Endothelial cell of umbilical vein (primary cell): ENCODE measurements around the gene MYMK. TPM values are rescaled to one million over a fixed set of nuclear protein-coding genes. Genes with fewer than 3 reads are reported as not detected.

ENCODE experiments used
- BruUV-seq: library from RNA; stranded (reverse); fragments of 400-500 nt; replicated peaks from 2 replicates; lab custom pipeline; 2021; lab: Mats Ljungman, UMichigan
- CTCF ChIA-PET: fragments of 300-600, 350-600 bp; sonication (Branson Sonifier 250); formaldehyde crosslinking; loops from one replicate; lab custom pipeline; 2021; ENCODE audit warnings: antibody characterized with exemption, inconsistent platforms; lab: Charles Lee
- POLR2A ChIA-PET: fragments of 300-600, 350-600 bp; sonication (Branson Sonifier 250); formaldehyde crosslinking; loops from one replicate; lab custom pipeline; 2021; ENCODE audit warnings: antibody characterized with exemption, inconsistent platforms; lab: Charles Lee
- DNase-seq: peaks from one replicate; pipeline ENCODE4 v3.0.0-alpha.2; 2011; ENCODE audit warnings: low read depth, low spot score
- FAIRE-seq: peaks from 2 replicates; lab custom pipeline; 2011; peaks lifted over from hg19 to GRCh38; lab: Jason Lieb, UNC
- H2AFZ ChIP-seq: 2 replicates; pipeline ENCODE4 v1.6.0; 2012; ENCODE audit warnings: low read depth, low read length, control low read depth, inconsistent platforms
- H3K27ac ChIP-seq: 2 replicates; pipeline ENCODE4 v1.5.1; 2011; ENCODE audit warnings: low read depth, mild to moderate bottlenecking, control low read depth, low read length, moderate library complexity; ENCODE audit not compliant: insufficient read depth
- H3K27me3 ChIP-seq, 2 experiments: 2 replicates each; pipeline versions ENCODE4 v1.6.0 to v1.6.1; 2011; ENCODE audit warnings: low read length in 2 of 2, mixed read lengths in 1 of 2; ENCODE audit not compliant: control insufficient read depth in 2 of 2, insufficient read depth in 2 of 2
- H3K36me3 ChIP-seq, 2 experiments: 2 replicates in 1 of 2; 3 replicates in 1 of 2; pipeline ENCODE4 v1.5.1; 2011; ENCODE audit warnings: low read length in 2 of 2, mild to moderate bottlenecking in 1 of 2, moderate library complexity in 1 of 2; ENCODE audit not compliant: control insufficient read depth in 2 of 2, insufficient read depth in 2 of 2; ENCODE audit errors: extremely low read depth in 1 of 2
- H3K4me1 ChIP-seq: 3 replicates; pipeline ENCODE4 v1.5.1; 2011; ENCODE audit warnings: mild to moderate bottlenecking, low read length; ENCODE audit not compliant: control insufficient read depth, insufficient read depth; ENCODE audit errors: extremely low read depth
- H3K4me2 ChIP-seq: 2 replicates; pipeline ENCODE4 v1.6.1; 2011; ENCODE audit warnings: low read length, control low read depth, mixed read lengths; ENCODE audit not compliant: insufficient read depth
- H3K4me3 ChIP-seq, 3 experiments: fragments of 200-600 bp in 1 of 3; sonication (generic), shearing (Covaris generic) in 1 of 3; replicated peaks in 1 of 3; 2 replicates each; pipeline ENCODE4 v1.5.1; 2011 to 2016; ENCODE audit warnings: control low read depth in 3 of 3, low read length in 3 of 3, mild to moderate bottlenecking in 2 of 3, inconsistent platforms in 1 of 3, low read depth in 1 of 3, moderate library complexity in 1 of 3; ENCODE audit not compliant: insufficient read depth in 1 of 3
- H3K79me2 ChIP-seq: 2 replicates; pipeline ENCODE4 v1.6.0; 2012; ENCODE audit warnings: low read length, inconsistent platforms; ENCODE audit not compliant: control insufficient read depth, insufficient read depth
- H3K9ac ChIP-seq: replicated peaks from 2 replicates; pipeline ENCODE3; 2011; ENCODE audit warnings: low read length, control low read depth; ENCODE audit not compliant: insufficient read depth; ENCODE audit errors: extremely low read depth
- H3K9me1 ChIP-seq: replicated peaks from 3 replicates; pipeline ENCODE4 v1.6.0; 2011; ENCODE audit warnings: mild to moderate bottlenecking, low read length; ENCODE audit not compliant: control insufficient read depth, insufficient read depth; ENCODE audit errors: extremely low read depth
- H3K9me3 ChIP-seq: replicated peaks from 2 replicates; pipeline ENCODE4 v1.5.1; 2012; ENCODE audit warnings: low read length, inconsistent platforms; ENCODE audit not compliant: control insufficient read depth, insufficient read depth
- H4K20me1 ChIP-seq: replicated peaks from 2 replicates; pipeline ENCODE3; 2011; ENCODE audit warnings: mild to moderate bottlenecking, low read length; ENCODE audit not compliant: control insufficient read depth, insufficient read depth; ENCODE audit errors: extremely low read depth
- EZH2 ChIP-seq: IDR thresholded peaks from 2 replicates; pipeline ENCODE4 v1.6.1; 2012; ENCODE audit warnings: borderline replicate concordance, low read depth, mild to moderate bottlenecking, moderate library complexity, low read length, inconsistent platforms; ENCODE audit not compliant: severe bottlenecking
- FOS ChIP-seq: IDR thresholded peaks from 2 replicates; pipeline ENCODE4 v1.6.1; 2011; ENCODE audit warnings: mild to moderate bottlenecking, low read length, moderate library complexity, borderline replicate concordance; ENCODE audit not compliant: insufficient read depth
- GATA2 ChIP-seq: IDR thresholded peaks from 2 replicates; pipeline ENCODE4 v1.7.0; 2011; ENCODE audit warnings: low read depth, mild to moderate bottlenecking, moderate library complexity, mixed read lengths, low read length; ENCODE audit not compliant: insufficient read length, insufficient read depth
- JUN ChIP-seq: IDR thresholded peaks from 2 replicates; pipeline ENCODE4 v1.6.1; 2011; ENCODE audit warnings: borderline replicate concordance, low read depth; ENCODE audit not compliant: insufficient read length, insufficient read depth
- MYC ChIP-seq: IDR thresholded peaks from one replicate; pipeline ENCODE4 v1.6.1; 2011; ENCODE audit warnings: mild to moderate bottlenecking, low read depth, low read length
- POLR2A ChIP-seq: IDR thresholded peaks from 2 replicates; pipeline ENCODE4 v1.6.1; 2012; ENCODE audit warnings: low read depth, mild to moderate bottlenecking, control low read depth, low read length
- POLR2AphosphoS5 ChIP-seq: IDR thresholded peaks from 2 replicates; pipeline ENCODE4 v1.6.1; 2012; ENCODE audit warnings: low read depth, mild to moderate bottlenecking, control low read depth, low read length, moderate library complexity; ENCODE audit not compliant: insufficient read depth
- dilution Hi-C: fragments of 300-500 bp; cut with MboI; formaldehyde crosslinking; loops from one replicate; pipeline ENCODE4 v1.15.0; 2019; ENCODE audit warnings: low sequenced_read_pairs; ENCODE audit not compliant: extremely low pct_ligation_motif_present
- intact Hi-C: fragments of 100-400 bp; cut with micrococcal nuclease; formaldehyde crosslinking; loops from one replicate; pipeline ENCODE4 v1.10.0; 2022
- polyA plus RNA-seq, 4 experiments: library from polyadenylated mRNA; depleted of rRNA in 3 of 4; stranded (reverse) in 3 of 4; unstranded in 1 of 4; fragments of >200 nt; gene quantifications; 2 replicates each; pipeline versions ENCODE4 v1.2.1 to v1.2.3, GENCODE V29; 2011 to 2012; ENCODE audit warnings: missing spikeins in 1 of 4
- total RNA-seq: library from RNA; stranded (reverse); gene quantifications from 2 replicates; pipeline ENCODE4 v1.2.3, GENCODE V29; 2021
- TF ChIP-seq, protein P1 (sequence below): IDR thresholded peaks from 2 replicates; pipeline ENCODE4 v1.6.1; 2011; ENCODE audit not compliant: insufficient read depth, insufficient read length
- TF ChIP-seq, protein P2 (sequence below), 2 donors: IDR thresholded peaks; 1 replicate in 1 of 2; 2 replicates in 1 of 2; pipeline ENCODE4 v1.5.1; 2011; ENCODE audit warnings: low read length in 2 of 2, mild to moderate bottlenecking in 2 of 2, moderate library complexity in 2 of 2, control low read depth in 1 of 2, inconsistent platforms in 1 of 2, low read depth in 1 of 2; ENCODE audit not compliant: insufficient read depth in 1 of 2; ENCODE audit errors: extremely low read depth in 1 of 2

MYMK gene
- total and polyA plus RNA-seq, 2 donors (not counting 3 experiments of a cell fraction or from before 2014, with no cell fraction given) = not detected

DNA sequence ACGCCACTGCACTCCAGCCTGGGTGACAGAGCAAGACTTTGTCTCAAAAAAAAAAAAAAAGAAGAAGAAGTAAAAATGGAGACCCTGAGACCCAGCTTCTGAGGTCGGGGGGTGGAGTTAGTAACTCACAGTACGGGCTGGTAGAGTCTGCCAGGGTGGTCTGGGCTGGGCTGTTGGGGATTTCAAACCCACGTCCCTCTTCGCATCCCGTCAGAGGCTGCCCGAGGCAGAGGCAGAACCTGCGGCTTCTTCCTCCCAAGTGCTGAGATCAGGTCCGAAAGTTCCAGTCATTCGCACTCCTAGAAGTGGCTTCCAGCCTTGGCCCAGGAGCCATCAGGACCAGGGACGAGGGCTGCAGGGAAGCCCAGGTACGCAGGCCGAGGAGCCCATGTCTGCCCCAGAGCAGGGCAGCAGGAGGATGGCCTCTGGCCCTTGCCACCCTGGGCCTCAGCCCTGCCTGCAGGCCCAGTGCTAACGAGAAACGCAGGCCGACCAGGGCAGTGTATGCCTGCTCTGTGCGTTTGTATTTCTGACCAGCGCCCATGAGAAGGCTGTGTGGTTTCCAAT lies 36.0 kb downstream of the MYMK start:
- BruUV-seq = no TSS peak
- Histone ChIP-seq H4K20me1 (no peaks in the 10 kb centered on the region), H2AFZ (no peak overlapping the region), H3K4me1 (no peaks in the 10 kb centered on the region), H3K27me3 (no peaks in the 10 kb centered on the region), H3K9me3 (no peaks in the 10 kb centered on the region), H3K9me1 (no peaks in the 10 kb centered on the region), H3K9ac (no peak overlapping the region), H3K27ac (no peak overlapping the region), H3K36me3 (no peaks in the 10 kb centered on the region), H3K79me2 (no peaks in the 10 kb centered on the region), H3K4me3 (no peak overlapping the region), H3K4me2 (no peak overlapping the region)
- ChIA-PET CTCF (interaction anchor here (1.0 to 7.3 kb wide), 2 partner anchors 9 to 302 kb away, joined by 3 to 142 read pairs; partner anchors contain the start of gene SLC2A6), POLR2A (no interaction called here)
- intact Hi-C loops = no loop called here
- DNase-seq = no peak
- no peak for FAIRE-seq
- TF ChIP-seq POLR2AphosphoS5 (no peak), FOS (no peak), GATA2 (no peak), EZH2 (no peak), MYC (no peak), POLR2A (no peak), JUN (no peak)
- TF ChIP-seq, protein P1, sequence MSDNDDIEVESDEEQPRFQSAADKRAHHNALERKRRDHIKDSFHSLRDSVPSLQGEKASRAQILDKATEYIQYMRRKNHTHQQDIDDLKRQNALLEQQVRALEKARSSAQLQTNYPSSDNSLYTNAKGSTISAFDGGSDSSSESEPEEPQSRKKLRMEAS = no peak
- TF ChIP-seq, protein P2, sequence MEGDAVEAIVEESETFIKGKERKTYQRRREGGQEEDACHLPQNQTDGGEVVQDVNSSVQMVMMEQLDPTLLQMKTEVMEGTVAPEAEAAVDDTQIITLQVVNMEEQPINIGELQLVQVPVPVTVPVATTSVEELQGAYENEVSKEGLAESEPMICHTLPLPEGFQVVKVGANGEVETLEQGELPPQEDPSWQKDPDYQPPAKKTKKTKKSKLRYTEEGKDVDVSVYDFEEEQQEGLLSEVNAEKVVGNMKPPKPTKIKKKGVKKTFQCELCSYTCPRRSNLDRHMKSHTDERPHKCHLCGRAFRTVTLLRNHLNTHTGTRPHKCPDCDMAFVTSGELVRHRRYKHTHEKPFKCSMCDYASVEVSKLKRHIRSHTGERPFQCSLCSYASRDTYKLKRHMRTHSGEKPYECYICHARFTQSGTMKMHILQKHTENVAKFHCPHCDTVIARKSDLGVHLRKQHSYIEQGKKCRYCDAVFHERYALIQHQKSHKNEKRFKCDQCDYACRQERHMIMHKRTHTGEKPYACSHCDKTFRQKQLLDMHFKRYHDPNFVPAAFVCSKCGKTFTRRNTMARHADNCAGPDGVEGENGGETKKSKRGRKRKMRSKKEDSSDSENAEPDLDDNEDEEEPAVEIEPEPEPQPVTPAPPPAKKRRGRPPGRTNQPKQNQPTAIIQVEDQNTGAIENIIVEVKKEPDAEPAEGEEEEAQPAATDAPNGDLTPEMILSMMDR (IDR thresholded peaks at IDR 0.05; ENCODE audit: extremely low read depth in 1 of 2, insufficient read depth in 1 of 2, low read depth in 1 of 2, low read length in 2 of 2) = no peak
- dilution Hi-C loops = no loop called here
